K562 (cell line): Measurements from ENCODE around the gene LSR. TPM values are rescaled to one million over a fixed set of nuclear protein-coding genes. Genes with fewer than 3 reads are reported as not detected.

Source experiments
- CREM ChIP-seq: IDR thresholded peaks from 2 replicates; pipeline ENCODE4 v1.6.1; 2014; ENCODE audit warnings: antibody characterized with exemption, low read depth
- E2F5 ChIP-seq: sonication (generic); formaldehyde crosslinking; IDR thresholded peaks from 2 replicates; pipeline ENCODE4 v1.8.0; 2022; ENCODE audit warnings: mild to moderate bottlenecking, missing genetic modification reagents
- ETV5 ChIP-seq: sonication (generic); formaldehyde crosslinking; IDR thresholded peaks from 2 replicates; pipeline ENCODE4 v1.4.0; 2020; ENCODE audit warnings: low read depth, mild to moderate bottlenecking, missing genetic modification reagents
- NR2C2 ChIP-seq, 2 experiments: fragments of 200-800 bp in 1 of 2; sonication (Bioruptor generic) in 1 of 2; sonication (generic) in 1 of 2; formaldehyde crosslinking in 1 of 2; IDR thresholded peaks; 2 replicates each; pipeline versions ENCODE4 v1.6.1 to v1.8.0; 2016 to 2022; ENCODE audit warnings: mild to moderate bottlenecking in 1 of 2, missing compliant biosample characterization in 1 of 2, missing genetic modification characterization in 1 of 2, missing genetic modification reagents in 1 of 2
- ZNF175 ChIP-seq: fragments of 200-800 bp; sonication (Bioruptor generic); IDR thresholded peaks from 2 replicates; pipeline ENCODE4 v1.6.1; 2016; ENCODE audit warnings: low read depth, mild to moderate bottlenecking, missing genetic modification characterization, missing compliant biosample characterization
- polyA plus RNA-seq, 8 experiments: library from polyadenylated mRNA; depleted of rRNA in 4 of 8; stranded (reverse) in 5 of 8; unstranded in 3 of 8; fragments of >200 nt; fragmentation: Nextera tagmentation in 2 of 8; fragmentation: Illumina TruSeq in 1 of 8; extraction: Ambion mirVana in 2 of 8; extraction: Trizol in 1 of 8; gene quantifications; 2 replicates each; pipeline versions ENCODE4 v1.2.1 to v1.2.3, GENCODE V29; 2011 to 2014; ENCODE audit warnings: inconsistent platforms in 1 of 8, missing spikeins in 1 of 8
- total RNA-seq, 7 experiments: library from RNA; depleted of rRNA in 6 of 7; stranded (reverse); fragments of >200 nt in 6 of 7; fragmentation: Illumina TruSeq in 2 of 7; extraction: Trizol in 2 of 7; gene quantifications; 2 replicates each; pipeline versions ENCODE4 v1.2.1 to v1.2.3, GENCODE V29; 2011 to 2021; ENCODE audit warnings: low replicate concordance in 1 of 7

LSR gene
- total and polyA plus RNA-seq, 9 of the 15 experiments (the other 6 are each of a cell fraction or from before 2014, with no cell fraction given) = 0.44 to 87.9 (median 28.0) TPM

DNA sequence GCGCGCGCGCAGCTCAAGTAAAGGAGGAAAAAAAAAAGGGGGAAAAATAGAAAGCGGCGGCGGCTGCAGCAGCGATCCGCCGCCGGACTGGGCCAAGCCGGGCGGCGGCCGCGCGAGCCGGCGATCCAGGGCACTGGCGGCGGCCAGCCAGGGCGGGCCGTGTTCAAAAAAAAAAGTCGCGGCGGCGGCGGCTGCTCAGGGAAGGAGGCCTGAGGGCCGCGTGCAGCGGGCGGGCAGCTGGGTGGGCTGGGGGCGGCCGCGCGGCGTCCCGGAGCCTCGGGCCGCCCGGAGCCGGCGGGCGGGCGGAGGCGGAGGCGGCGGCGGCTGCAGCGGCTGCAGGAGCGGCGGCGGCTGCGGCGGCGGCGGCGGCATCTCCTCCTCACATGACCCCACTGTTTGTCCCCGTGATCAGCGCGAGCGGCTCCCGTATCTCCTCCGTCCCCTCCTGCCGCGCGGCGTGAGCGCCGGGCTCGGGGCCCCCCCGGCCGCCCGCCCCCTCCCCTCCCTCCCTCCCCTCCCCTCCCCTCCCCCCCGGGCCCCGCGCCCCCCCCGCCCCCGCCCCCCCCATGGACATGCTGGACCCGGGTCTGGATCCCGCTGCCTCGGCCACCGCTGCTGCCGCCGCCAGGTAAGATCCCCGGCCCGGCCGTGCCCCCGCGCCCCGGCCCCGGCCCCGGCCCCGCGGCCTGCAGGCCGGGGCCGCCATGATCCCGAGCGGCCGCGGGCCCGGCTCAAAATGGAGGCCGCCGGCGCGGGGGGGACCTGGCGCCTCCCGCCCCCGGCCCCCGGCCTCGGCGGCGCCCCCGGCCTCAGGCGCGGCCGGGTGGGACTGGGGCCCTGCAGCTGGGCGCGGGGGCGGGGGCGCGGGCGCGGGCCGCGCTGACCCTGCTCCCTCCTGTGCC is 20.0 kb downstream of the LSR start, which contains the start of gene USF2 (continued):
- TF ChIP-seq ZNF175 (CRISPR knock-in tag) (peak; percentile 10; the same call in 1 of the 2 replicates), NR2C2 (CRISPR knock-in tag; IDR thresholded peaks at IDR 0.05) (no peak), NR2C2 (tag; IDR thresholded peaks at IDR 0.05) (0 out of 2 replicates have a peak, but pooled peaks have one; percentile 23), ETV5 (CRISPR knock-in tag) (no peak), E2F5 (no peak), CREM (0 out of 2 replicates have a peak, but pooled peaks have one; percentile 35)
